GM12878 (cell line): ENCODE measurements around the gene GRIFIN. TPM values are rescaled to one million over a fixed set of nuclear protein-coding genes. Genes with fewer than 3 reads are reported as not detected.

Experiments
- ATAC-seq: fragments of 200-7000 bp; cut with Tn5 transposase; 3 replicates; pipeline ENCODE4 v1.9.1; 2020; ENCODE audit warnings: mild to moderate bottlenecking, moderate library complexity
- BruUV-seq: library from RNA; stranded (reverse); fragments of 400-500 nt; replicated peaks from 2 replicates; lab custom pipeline; 2021; lab: Mats Ljungman, UMichigan
- CTCF ChIA-PET: fragments of 300-600 bp; sonication (Branson Sonifier 250); formaldehyde crosslinking; extraction: SDS; loops from one replicate; lab custom pipeline; 2021; ENCODE audit warnings: inconsistent platforms; lab: Yijun Ruan, JAX
- POLR2A ChIA-PET: fragments of 350-600 bp; formaldehyde crosslinking; extraction: SDS; loops from one replicate; lab custom pipeline; 2021; ENCODE audit warnings: inconsistent platforms; lab: Charles Lee
- RAD21 ChIA-PET: fragments of 300-600 bp; sonication (Branson Sonifier 250); formaldehyde crosslinking; loops from one replicate; lab custom pipeline; 2023; ENCODE audit warnings: antibody characterized with exemption; ENCODE audit not compliant: unreplicated experiment; lab: Charles Lee
- SMC1A ChIA-PET: fragments of 300-600 bp; sonication (Branson Sonifier 250); formaldehyde crosslinking; loops from one replicate; lab custom pipeline; 2023; ENCODE audit not compliant: unreplicated experiment, uncharacterized antibody; lab: Charles Lee
- DNase-seq: peaks from one replicate; pipeline ENCODE4 v3.0.0-alpha.2; 2011; ENCODE audit warnings: low read depth, low spot score
- FAIRE-seq: peaks from 3 replicates; lab custom pipeline; 2011; peaks lifted over from hg19 to GRCh38; lab: Jason Lieb, UNC
- H2AFZ ChIP-seq: 2 replicates; pipeline ENCODE4 v1.6.0; 2011; ENCODE audit warnings: low read depth, low read length, control low read depth; ENCODE audit not compliant: control insufficient read depth
- H3K27ac ChIP-seq: 2 replicates; pipeline ENCODE4 v1.5.1; 2011; ENCODE audit warnings: control low read depth; ENCODE audit not compliant: control insufficient read depth, insufficient read depth
- H3K27me3 ChIP-seq, 2 experiments: replicated peaks in 1 of 2; 2 replicates each; pipeline versions ENCODE4 v1.6.0 to v1.6.1; 2011; ENCODE audit warnings: low read length in 1 of 2; ENCODE audit not compliant: control insufficient read depth in 2 of 2, insufficient read depth in 2 of 2
- H3K36me3 ChIP-seq, 2 experiments: 2 replicates each; pipeline ENCODE4 v1.5.1; 2011; ENCODE audit warnings: low read length in 1 of 2; ENCODE audit not compliant: control insufficient read depth in 2 of 2, insufficient read depth in 2 of 2
- H3K4me1 ChIP-seq: 2 replicates; pipeline ENCODE4 v1.6.1; 2011; ENCODE audit warnings: mild to moderate bottlenecking, low read length, moderate library complexity, mixed read lengths; ENCODE audit not compliant: control insufficient read depth, insufficient read depth
- H3K4me2 ChIP-seq: 2 replicates; pipeline ENCODE4 v1.6.0; 2011; ENCODE audit warnings: control low read depth; ENCODE audit not compliant: control insufficient read depth, insufficient read depth
- H3K4me3 ChIP-seq: fragments of 200-600 bp; sonication (generic); 2 replicates; pipeline ENCODE4 v1.5.1; 2016
- H3K79me2 ChIP-seq: 2 replicates; pipeline ENCODE4 v1.6.0; 2011; ENCODE audit warnings: low read length; ENCODE audit not compliant: control insufficient read depth, insufficient read depth
- H3K9ac ChIP-seq: 2 replicates; pipeline ENCODE4 v1.8.0; 2011; ENCODE audit warnings: low read length, control low read depth, mixed read lengths; ENCODE audit not compliant: control insufficient read depth, insufficient read depth
- H3K9me3 ChIP-seq: replicated peaks from 3 replicates; pipeline ENCODE4 v1.5.1; 2011; ENCODE audit warnings: mild to moderate bottlenecking, low read length; ENCODE audit not compliant: control insufficient read depth, insufficient read depth
- H4K20me1 ChIP-seq: 2 replicates; pipeline ENCODE4 v1.6.0; 2011; ENCODE audit not compliant: control insufficient read depth, insufficient read depth
- BMI1 ChIP-seq: fragments of 450-650 bp; IDR thresholded peaks from 2 replicates; pipeline ENCODE4 v1.6.1; 2016; ENCODE audit warnings: mild to moderate bottlenecking, moderate library complexity, borderline replicate concordance
- CEBPZ ChIP-seq: fragments of 150-350 bp; IDR thresholded peaks from 2 replicates; pipeline ENCODE4 v1.6.1; 2016; ENCODE audit warnings: low read depth, low read length
- CREB1 ChIP-seq: IDR thresholded peaks from 2 replicates; pipeline ENCODE4 v1.6.1; 2012; ENCODE audit warnings: low read depth, mild to moderate bottlenecking, inconsistent platforms
- DPF2 ChIP-seq: fragments of 450-650 bp; IDR thresholded peaks from 2 replicates; pipeline ENCODE4 v1.6.1; 2017; ENCODE audit warnings: mild to moderate bottlenecking
- GABPA ChIP-seq: IDR thresholded peaks from 2 replicates; pipeline ENCODE4 v1.6.1; 2014; ENCODE audit warnings: antibody characterized with exemption, low read depth, mild to moderate bottlenecking, inconsistent platforms
- IKZF1 ChIP-seq: fragments of 450-650 bp; conservative IDR thresholded peaks from 2 replicates; pipeline ENCODE4 v1.6.1; 2017; ENCODE audit warnings: antibody characterized with exemption, mild to moderate bottlenecking
- MYB ChIP-seq: fragments of 150-350 bp; IDR thresholded peaks from 2 replicates; pipeline ENCODE4 v1.6.1; 2014; ENCODE audit warnings: mild to moderate bottlenecking, low read depth, low read length, borderline replicate concordance
- NR2C1 ChIP-seq: fragments of 450-650 bp; IDR thresholded peaks from 2 replicates; pipeline ENCODE4 v1.6.1; 2017; ENCODE audit warnings: antibody characterized with exemption, mild to moderate bottlenecking, moderate library complexity
- REST ChIP-seq: IDR thresholded peaks from 2 replicates; pipeline ENCODE4 v1.6.1; 2012; ENCODE audit warnings: mild to moderate bottlenecking, low read depth, low read length
- SMAD5 ChIP-seq: IDR thresholded peaks from 2 replicates; pipeline ENCODE4 v1.6.1; 2016; ENCODE audit warnings: antibody characterized with exemption, low read depth
- TCF12 ChIP-seq: IDR thresholded peaks from 2 replicates; pipeline ENCODE4 v1.6.1; 2011; ENCODE audit warnings: low read depth, mild to moderate bottlenecking, low read length
- USF2 ChIP-seq: IDR thresholded peaks from 2 replicates; pipeline ENCODE4 v1.6.1; 2011; ENCODE audit warnings: low read depth, low read length, improper control_type of control experiment, borderline replicate concordance
- ZNF217 ChIP-seq: fragments of 450-650 bp; IDR thresholded peaks from 2 replicates; pipeline ENCODE4 v1.6.1; 2017; ENCODE audit warnings: antibody characterized with exemption, mild to moderate bottlenecking
- WGBS: methylation state at CpG from one replicate; pipeline ENCODE4 v1.1.6; 2016; ENCODE audit warnings: low lambda C conversion rate; ENCODE audit not compliant: insufficient replicate concordance, insufficient coverage; ENCODE audit errors: missing lambda C conversion rate; 5-methylcytosine and 5-hydroxymethylcytosine counted together
- in situ Hi-C: fragments of 300-500 bp; cut with MboI; formaldehyde crosslinking; loops from 9 replicates; pipeline ENCODE4 v1.14.3; 2018; ENCODE audit warnings: mixed read lengths
- intact Hi-C: fragments of 100-400 bp; cut with micrococcal nuclease; formaldehyde crosslinking; loops from one replicate; pipeline ENCODE4 v1.14.2; 2022; ENCODE audit not compliant: unreplicated experiment
- polyA plus RNA-seq, 11 experiments: library from polyadenylated mRNA; depleted of rRNA in 4 of 11; unstranded in 6 of 11; stranded (reverse) in 5 of 11; fragments of >200 nt; fragmentation: Nextera tagmentation in 4 of 11; fragmentation: Illumina TruSeq in 1 of 11; extraction: Ambion mirVana in 4 of 11; extraction: Trizol in 1 of 11; gene quantifications; 1 replicate in 1 of 11; 2 replicates in 10 of 11; pipeline versions ENCODE4 v1.2.1 to v1.2.3, GENCODE V29; 2011 to 2016; ENCODE audit warnings: inconsistent platforms in 2 of 11, missing spikeins in 2 of 11, low read depth in 1 of 11
- total RNA-seq, 4 experiments: library from RNA; depleted of rRNA in 3 of 4; stranded (reverse); fragments of >200 nt in 3 of 4; fragmentation: Illumina TruSeq in 1 of 4; extraction: Trizol in 1 of 4; gene quantifications; 2 replicates each; pipeline versions ENCODE4 v1.2.1 to v1.2.3, GENCODE V29; 2013 to 2021

The GRIFIN gene
- total and polyA plus RNA-seq, 10 of the 15 experiments (the other 5 are each of a cell fraction or from before 2014, with no cell fraction given): not detected

GRCh38 chr7:2515424-2516193, 39.4 kb upstream of the GRIFIN start:
- H3K79me2 ChIP-seq: no peaks in the 10 kb centered on the region
- RAD21 ChIA-PET: no interaction called here
- FAIRE-seq (no peak), ATAC-seq (no peak), DNase-seq (no peak)
- H3K4me3 ChIP-seq: no peak overlapping the region
- no peak overlapping the region for H3K4me2 ChIP-seq
- no TSS peak for BruUV-seq
- TF ChIP-seq SMAD5: no peak
- TF ChIP-seq CREB1: no peak
- no peak for TF ChIP-seq TCF12
- TF ChIP-seq MYB: no peak
- TF ChIP-seq CEBPZ: no peak
- TF ChIP-seq ZNF217: no peak
- TF ChIP-seq DPF2: no peak
- no peak for TF ChIP-seq GABPA
- TF ChIP-seq NR2C1: no peak
- no peak for TF ChIP-seq REST
- no peak for TF ChIP-seq BMI1
- TF ChIP-seq USF2: no peak
- TF ChIP-seq IKZF1: no peak
- 53% methylated on average over 15 of the region's 15 CpGs for WGBS
- CTCF ChIA-PET: no interaction called here
- H3K27ac ChIP-seq: no peak overlapping the region
- POLR2A ChIA-PET: no interaction called here
- H3K27me3 ChIP-seq: peaks cover 0 to 5% of the 10 kb centered on the region in 2 experiments; a peak in 2 of 4 replicates
- H3K9me3 ChIP-seq: no peaks in the 10 kb centered on the region
- SMC1A ChIA-PET: interaction anchor here (0.6 kb wide), 1 partner anchor 36 kb away, joined by 3 read pairs; no protein-coding TSS in a partner anchor
- H3K4me1 ChIP-seq: peaks cover 26% of the 10 kb centered on the region
- H3K36me3 ChIP-seq: no peaks in the 10 kb centered on the region
- no peak overlapping the region for H2AFZ ChIP-seq
- intact Hi-C loops: no loop called here
- in situ Hi-C loops: no loop called here
- no peak overlapping the region for H3K9ac ChIP-seq
- H4K20me1 ChIP-seq: no peaks in the 10 kb centered on the region
